ENCODE results near the gene PTGS1.

- no peak for TF ChIP-seq CTCF (IDR thresholded peaks at IDR 0.05; ENCODE audit: insufficient read depth, low read depth, low read length)
- TF ChIP-seq EZH2 (IDR thresholded peaks at IDR 0.05; ENCODE audit: insufficient read depth, low read length), result no peak
These were observed 19.1 kb downstream of the PTGS1 start for GRCh38 chr9:122389799-122390481.

All from astrocyte (in vitro differentiated cells and primary cell).